Duodenal mucosa (tissue), 2 donors: ENCODE data around the gene H2BK1.

Experiments used
- H3K27ac ChIP-seq: one replicate; pipeline ENCODE4 v1.7.0; 2013; ENCODE audit warnings: low read depth, low read length
- H3K27me3 ChIP-seq, 2 donors: one replicate each; pipeline ENCODE4 v1.7.0; 2013; ENCODE audit warnings: low read length in 2 of 2, control low read depth in 1 of 2; ENCODE audit not compliant: insufficient read depth in 2 of 2, control insufficient read depth in 1 of 2
- H3K36me3 ChIP-seq, 2 donors: one replicate each; pipeline ENCODE4 v1.7.0; 2013; ENCODE audit warnings: low read length in 2 of 2, control low read depth in 1 of 2; ENCODE audit not compliant: insufficient read depth in 2 of 2, control insufficient read depth in 1 of 2
- H3K4me1 ChIP-seq, 2 donors: one replicate each; pipeline ENCODE4 v1.7.0; 2013; ENCODE audit warnings: low read length in 2 of 2, control low read depth in 1 of 2; ENCODE audit not compliant: insufficient read depth in 2 of 2, control insufficient read depth in 1 of 2
- H3K4me3 ChIP-seq, 2 donors: one replicate each; pipeline ENCODE4 v1.7.0; 2013; ENCODE audit warnings: low read length in 2 of 2, low read depth in 1 of 2
- H3K9ac ChIP-seq, 2 donors: one replicate each; pipeline ENCODE4 v1.7.0; 2013; ENCODE audit warnings: low read length in 2 of 2, low read depth in 1 of 2
- H3K9me3 ChIP-seq, 2 donors: one replicate each; pipeline ENCODE4 v1.7.0; 2013; ENCODE audit warnings: low read length in 2 of 2, control low read depth in 1 of 2; ENCODE audit not compliant: control insufficient read depth in 1 of 2

Gene H2BK1

DNA sequence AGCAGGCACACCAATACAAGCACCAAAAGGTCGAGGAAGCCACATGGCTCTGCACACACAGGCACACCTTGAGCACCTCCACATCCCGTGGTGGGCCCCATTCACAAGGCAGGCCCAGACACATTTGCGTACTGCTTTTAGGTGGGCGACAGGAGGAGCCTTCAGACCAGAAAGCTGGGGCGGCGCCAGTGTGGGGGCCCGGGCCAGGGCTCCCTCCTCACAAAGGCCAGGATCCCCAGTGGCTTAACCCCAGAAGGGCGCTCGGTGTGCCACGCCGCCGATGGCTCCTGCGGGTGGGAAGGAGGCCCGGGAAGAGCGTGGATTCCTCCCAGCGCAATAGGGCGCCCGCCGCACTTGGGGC lies 41.0 kb upstream of the H2BK1 start:
- Histone ChIP-seq H3K9ac (peak overlapping the region; percentile 39 to 54), H3K4me1 (peaks cover 10 to 27% of the 10 kb centered on the region in 2 donors), H3K27me3 (peaks cover 59 to 64% of the 10 kb centered on the region in 2 donors)

GRCh38 chr7:151250181-151251132 lies 40.2 kb upstream of the H2BK1 start:
- Histone ChIP-seq H3K4me3 (peak overlapping the region in 1 of 2 donors; percentile 36), H3K9me3 (no peaks in the 10 kb centered on the region), H3K27me3 (peaks cover 63 to 70% of the 10 kb centered on the region in 2 donors), H3K9ac (peak overlapping the region in 1 of 2 donors; percentile 39), H3K27ac (no peak overlapping the region), H3K4me1 (peaks cover 10 to 27% of the 10 kb centered on the region in 2 donors), H3K36me3 (no peaks in the 10 kb centered on the region)

More for the DNA sequence above, 41.0 kb upstream of the H2BK1 start:
- H3K36me3 ChIP-seq = no peaks in the 10 kb centered on the region
- H3K9me3 ChIP-seq = no peaks in the 10 kb centered on the region
- peak overlapping the region; percentile 42 for H3K27ac ChIP-seq
- H3K4me3 ChIP-seq = peak overlapping the region; percentile 36 to 47

DNA sequence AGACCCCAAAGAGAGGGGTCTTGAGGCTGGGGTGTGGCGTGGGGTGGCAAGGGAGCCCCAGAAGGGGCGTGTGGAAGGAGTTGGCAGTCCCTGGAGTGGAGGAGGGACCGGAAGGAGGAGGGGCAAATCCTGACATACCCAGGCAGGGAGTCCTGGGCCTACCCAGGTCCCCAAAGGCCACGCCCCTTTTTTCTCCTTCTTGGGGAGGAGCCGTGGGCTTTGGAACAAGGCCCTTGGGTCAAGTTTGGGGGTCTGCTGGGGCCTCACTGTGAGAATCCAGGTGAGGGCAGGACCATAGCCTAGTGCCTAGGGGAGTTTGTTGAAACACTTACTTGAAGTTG lies 39.4 kb upstream of the H2BK1 start:
- H3K27me3 ChIP-seq = peaks cover 64 to 70% of the 10 kb centered on the region in 2 donors

GRCh38 chr7:151249034-151249731 lies 38.9 kb upstream of the H2BK1 start:
- H3K9ac ChIP-seq = peak overlapping the region; percentile 32 to 33
- H3K9me3 ChIP-seq = no peaks in the 10 kb centered on the region
- H3K4me1 ChIP-seq = peaks cover 21 to 35% of the 10 kb centered on the region in 2 donors
- H3K27me3 ChIP-seq = peaks cover 61 to 72% of the 10 kb centered on the region in 2 donors
- peak overlapping the region; percentile 40 to 59 for H3K4me3 ChIP-seq
- H3K27ac ChIP-seq = peak overlapping the region; percentile 56
- no peaks in the 10 kb centered on the region for H3K36me3 ChIP-seq

More for the DNA sequence above, 39.4 kb upstream of the H2BK1 start:
- Histone ChIP-seq H3K27ac (no peak overlapping the region), H3K9me3 (no peaks in the 10 kb centered on the region), H3K4me3 (no peak overlapping the region), H3K36me3 (no peaks in the 10 kb centered on the region), H3K4me1 (peaks cover 16 to 32% of the 10 kb centered on the region in 2 donors), H3K9ac (peak overlapping the region in 1 of 2 donors; percentile 33)

DNA sequence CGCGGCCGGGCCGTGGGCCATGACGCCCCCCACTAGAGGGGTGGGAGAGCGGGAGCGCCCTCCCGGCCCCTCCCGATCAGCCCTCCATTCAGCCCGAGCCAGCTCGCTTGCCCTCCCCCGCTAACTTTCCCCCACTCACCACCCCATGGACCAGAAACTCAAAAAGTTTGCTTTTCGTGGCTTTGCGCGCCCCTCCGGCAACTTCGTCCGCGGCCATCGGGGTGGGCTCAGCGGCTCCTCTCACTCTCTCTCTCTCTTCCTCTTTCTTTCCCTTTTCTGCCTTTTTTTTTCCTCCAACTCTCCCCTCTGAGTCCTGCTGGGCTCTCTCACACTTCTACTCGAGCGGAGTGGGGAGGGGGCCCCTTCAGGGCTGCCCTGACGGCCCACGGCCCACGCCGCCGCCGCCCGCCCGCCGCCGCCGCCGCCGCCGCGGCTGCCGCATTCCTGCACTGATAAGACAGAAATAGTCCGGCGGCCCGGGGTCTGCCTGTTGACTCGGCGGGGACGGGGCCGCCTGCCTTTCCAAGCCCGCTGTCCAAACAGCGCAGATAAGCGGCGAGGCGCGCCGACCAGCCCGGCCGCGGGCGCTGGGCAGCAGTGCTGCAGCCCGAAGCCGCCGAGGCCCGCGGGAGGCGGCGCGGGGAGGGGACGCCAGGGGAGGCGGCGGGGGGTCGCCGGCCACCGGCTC lies 38.2 kb upstream of the H2BK1 start, which contains the start of gene SMARCD3:
SMARCD3 (minus strand) TSS at position 349 of the 688 bp plus-strand sequence; CDS start at position 217, 132 bp downstream.
- peaks cover 57 to 72% of the 10 kb centered on the region in 2 donors for H3K27me3 ChIP-seq
- no peaks in the 10 kb centered on the region for H3K9me3 ChIP-seq
- H3K9ac ChIP-seq = peak within 1 kb of the TSS; percentile 32 to 33
- H3K4me1 ChIP-seq = peaks cover 28 to 42% of the 10 kb centered on the region in 2 donors
- no peaks in the 10 kb centered on the region for H3K36me3 ChIP-seq
- peak within 1 kb of the TSS; percentile 56 for H3K27ac ChIP-seq
- peak within 1 kb of the TSS; percentile 50 to 65 for H3K4me3 ChIP-seq

GRCh38 chr7:151247611-151248345 lies 37.5 kb upstream of the H2BK1 start:
- H3K36me3 ChIP-seq = no peaks in the 10 kb centered on the region
- H3K9me3 ChIP-seq = no peaks in the 10 kb centered on the region
- H3K4me3 ChIP-seq = peak overlapping the region; percentile 50 to 65
- peak overlapping the region in 1 of 2 donors; percentile 33 for H3K9ac ChIP-seq
- H3K4me1 ChIP-seq = peaks cover 33 to 47% of the 10 kb centered on the region in 2 donors
- peaks cover 51 to 67% of the 10 kb centered on the region in 2 donors for H3K27me3 ChIP-seq
- peak overlapping the region; percentile 50 for H3K27ac ChIP-seq

DNA sequence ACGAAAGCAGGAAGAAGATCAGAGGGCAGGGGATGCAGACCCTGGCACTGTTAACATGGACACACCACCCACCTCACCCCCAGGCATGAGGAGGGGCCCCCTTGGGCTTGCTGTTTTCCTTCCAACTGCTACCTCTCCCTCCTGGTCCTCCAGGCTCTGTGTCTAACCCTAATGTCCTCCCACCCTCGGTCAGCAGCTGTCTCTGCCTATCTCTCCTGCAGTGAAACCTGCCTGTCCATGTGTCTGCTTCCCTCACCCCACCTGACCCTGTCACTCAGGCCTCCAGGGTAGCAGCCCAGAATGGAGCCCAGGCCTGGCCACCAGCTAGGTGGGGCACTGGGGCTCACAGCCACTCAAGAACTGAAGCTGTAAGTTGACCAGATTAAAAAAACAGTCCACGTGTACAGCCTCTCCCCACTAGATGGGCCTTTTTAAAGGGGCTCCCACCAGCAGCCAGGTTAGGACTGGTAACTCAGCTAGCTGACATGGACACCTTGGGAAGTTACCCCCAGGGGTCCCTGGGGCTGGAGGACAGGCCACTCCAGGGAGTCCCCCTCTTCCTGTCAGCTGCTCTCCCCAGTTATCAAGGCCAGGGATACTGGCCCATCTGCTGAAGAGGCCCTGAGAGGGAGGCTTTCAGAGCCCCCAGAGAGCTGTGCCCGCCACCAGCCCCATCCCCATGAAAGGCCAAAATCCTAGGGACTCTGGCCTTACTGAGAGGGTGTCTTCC lies 36.7 kb upstream of the H2BK1 start:
- Histone ChIP-seq H3K4me3 (no peak overlapping the region), H3K9me3 (no peaks in the 10 kb centered on the region), H3K9ac (no peak overlapping the region), H3K27me3 (peaks cover 43 to 60% of the 10 kb centered on the region in 2 donors), H3K36me3 (no peaks in the 10 kb centered on the region), H3K27ac (no peak overlapping the region), H3K4me1 (peaks cover 33 to 47% of the 10 kb centered on the region in 2 donors)

GRCh38 chr7:151246102-151246850 lies 36.0 kb upstream of the H2BK1 start:
- H3K4me3 ChIP-seq = no peak overlapping the region
- no peak overlapping the region for H3K27ac ChIP-seq
- H3K27me3 ChIP-seq = peaks cover 40 to 57% of the 10 kb centered on the region in 2 donors
- H3K4me1 ChIP-seq = peaks cover 33 to 47% of the 10 kb centered on the region in 2 donors
- no peaks in the 10 kb centered on the region for H3K36me3 ChIP-seq
- no peaks in the 10 kb centered on the region for H3K9me3 ChIP-seq
- no peak overlapping the region for H3K9ac ChIP-seq
